Measurements from ENCODE around the gene NAA15.

- TF ChIP-seq CTCF (IDR thresholded peaks at IDR 0.05) (no peak), POLR2A (IDR thresholded peaks at IDR 0.05) (no peak)
Measured at GRCh38 chr4:139391731-139392130, 90.4 kb downstream of the NAA15 start.

All from lower leg skin (tissue), 3 donors.